Spinal cord (tissue), 10 donors: ENCODE data around the gene NTRK2. TPM values are rescaled to one million over a fixed set of nuclear protein-coding genes. Genes with fewer than 3 reads are reported as not detected.

Source experiments
- DNase-seq, 6 donors: peaks; one replicate each; pipeline versions ENCODE4 v3.0.0 to v3.0.0-alpha.2; 2013 to 2015; ENCODE audit warnings: low spot score in 6 of 6, low read depth in 4 of 6
- H3K27ac ChIP-seq: one replicate; pipeline ENCODE4 v1.5.1; 2013; ENCODE audit warnings: low read depth, low read length, control low read depth
- H3K27me3 ChIP-seq: one replicate; pipeline ENCODE4 v1.6.1; 2013; ENCODE audit warnings: low read length; ENCODE audit not compliant: control insufficient read depth, insufficient read depth
- H3K36me3 ChIP-seq: one replicate; pipeline ENCODE4 v1.6.1; 2013; ENCODE audit warnings: low read length; ENCODE audit not compliant: control insufficient read depth, insufficient read depth
- H3K4me1 ChIP-seq: one replicate; pipeline ENCODE4 v1.6.1; 2013; ENCODE audit warnings: low read length; ENCODE audit not compliant: control insufficient read depth, insufficient read depth
- H3K4me3 ChIP-seq: one replicate; pipeline ENCODE4 v1.5.1; 2013; ENCODE audit warnings: low read depth, low read length, control low read depth
- H3K9me3 ChIP-seq: one replicate; pipeline ENCODE4 v1.6.1; 2013; ENCODE audit warnings: low read length; ENCODE audit not compliant: control insufficient read depth, insufficient read depth
- WGBS: methylation state at CpG from one replicate; pipeline ENCODE4 v1.1.5; 2013; ENCODE audit warnings: missing lambda C conversion rate; ENCODE audit not compliant: insufficient coverage; 5-methylcytosine and 5-hydroxymethylcytosine counted together
- long read RNA-seq, 4 donors: transcript quantifications; one replicate each; lab custom pipeline, GENCODE V29; 2026
- polyA plus RNA-seq, 2 donors: library from polyadenylated mRNA; unstranded; fragments of 120-200 nt; gene quantifications; one replicate each; pipeline ENCODE4 v1.2.1, GENCODE V29; 2013; ENCODE audit not compliant: insufficient read length in 2 of 2
- total RNA-seq, 2 donors: library from RNA; depleted of rRNA in 1 of 2; stranded (reverse); fragments of 120-200 nt in 1 of 2; fragments of >200 nt in 1 of 2; gene quantifications; one replicate each; pipeline versions ENCODE4 v1.2.3 to v1.2.4, GENCODE V29; 2013 to 2014
- donor health status: healthy.

NTRK2 gene
- total RNA-seq (100 to 1,000 TPM; 126 to 185 TPM), polyA plus RNA-seq (100 to 1,000 TPM; 119 to 166 TPM)
- long read RNA-seq, donor 1, full-length matches to known transcripts = 22 of 125 reads
- long read RNA-seq, donor 1, partial matches to known transcripts = 95 of 125 reads
- long read RNA-seq, donor 1, other reads (novel, unspliced or antisense) = 8 of 125 reads
- long read RNA-seq, donor 2, full-length matches to known transcripts = 13 of 13 reads
- long read RNA-seq, donor 2, partial matches to known transcripts = 0 of 13 reads
- long read RNA-seq, donor 2, other reads (novel, unspliced or antisense) = 0 of 13 reads
- long read RNA-seq, donor 3, full-length matches to known transcripts = 10 of 27 reads
- long read RNA-seq, donor 3, partial matches to known transcripts = 17 of 27 reads
- long read RNA-seq, donor 3, other reads (novel, unspliced or antisense) = 0 of 27 reads
- long read RNA-seq, donor 4 = 0 reads

GRCh38 chr9:84669288-84670137 lies at the start of gene NTRK2:
NTRK2 (plus strand) TSS chr9:84669729; CDS start chr9:84670749, 1,020 bp downstream.
- H3K9me3 ChIP-seq = peaks cover 3% of the 10 kb centered on the region
- peaks cover 11% of the 10 kb centered on the region for H3K4me1 ChIP-seq
- H3K4me3 ChIP-seq = peak within 1 kb of the TSS; percentile 82
- peak in 4 of 6 donors; percentile 75 to 96 (median 86) for DNase-seq
- H3K36me3 ChIP-seq = peaks cover 3% of the 10 kb centered on the region
- WGBS = under 1% methylated on average over 57 of the region's 69 CpGs
- H3K27ac ChIP-seq = peak within 1 kb of the TSS; percentile 96
- H3K27me3 ChIP-seq = no peaks in the 10 kb centered on the region

- no peaks in the 10 kb centered on the region for H3K36me3 ChIP-seq
- H3K4me1 ChIP-seq = no peaks in the 10 kb centered on the region
- no CpG with 5 or more reads among the region's 2 CpGs for WGBS
- no peaks in the 10 kb centered on the region for H3K27me3 ChIP-seq
- H3K27ac ChIP-seq = no peak overlapping the region
- H3K4me3 ChIP-seq = no peak overlapping the region
- no peaks in the 10 kb centered on the region for H3K9me3 ChIP-seq
- no peak for DNase-seq
These were observed 49.2 kb upstream of the NTRK2 start for GRCh38 chr9:84620338-84620737.

- H3K27me3 ChIP-seq = no peaks in the 10 kb centered on the region
- no peaks in the 10 kb centered on the region for H3K4me1 ChIP-seq
- no peak overlapping the region for H3K4me3 ChIP-seq
- WGBS = 92% methylated on average over 1 of the region's 2 CpGs
- H3K27ac ChIP-seq = no peak overlapping the region
- H3K36me3 ChIP-seq = no peaks in the 10 kb centered on the region
- no peak for DNase-seq
- no peaks in the 10 kb centered on the region for H3K9me3 ChIP-seq
These were observed 47.7 kb upstream of the NTRK2 start for GRCh38 chr9:84621811-84622210.

GRCh38 chr9:84622981-84623380 lies 46.5 kb upstream of the NTRK2 start:
- no peaks in the 10 kb centered on the region for H3K4me1 ChIP-seq
- no peaks in the 10 kb centered on the region for H3K36me3 ChIP-seq
- H3K27ac ChIP-seq = no peak overlapping the region
- H3K27me3 ChIP-seq = no peaks in the 10 kb centered on the region
- H3K9me3 ChIP-seq = no peaks in the 10 kb centered on the region
- 60% methylated on average over 3 of the region's 7 CpGs for WGBS
- no peak overlapping the region for H3K4me3 ChIP-seq
- DNase-seq = no peak

GRCh38 chr9:84636436-84636835 lies 33.1 kb upstream of the NTRK2 start:
- Histone ChIP-seq H3K27me3 (no peaks in the 10 kb centered on the region), H3K4me3 (no peak overlapping the region), H3K36me3 (no peaks in the 10 kb centered on the region), H3K27ac (no peak overlapping the region), H3K9me3 (peaks cover 4% of the 10 kb centered on the region), H3K4me1 (no peaks in the 10 kb centered on the region)
- WGBS = 85% methylated on average over 1 of the region's 1 CpG
- DNase-seq = no peak

DNA sequence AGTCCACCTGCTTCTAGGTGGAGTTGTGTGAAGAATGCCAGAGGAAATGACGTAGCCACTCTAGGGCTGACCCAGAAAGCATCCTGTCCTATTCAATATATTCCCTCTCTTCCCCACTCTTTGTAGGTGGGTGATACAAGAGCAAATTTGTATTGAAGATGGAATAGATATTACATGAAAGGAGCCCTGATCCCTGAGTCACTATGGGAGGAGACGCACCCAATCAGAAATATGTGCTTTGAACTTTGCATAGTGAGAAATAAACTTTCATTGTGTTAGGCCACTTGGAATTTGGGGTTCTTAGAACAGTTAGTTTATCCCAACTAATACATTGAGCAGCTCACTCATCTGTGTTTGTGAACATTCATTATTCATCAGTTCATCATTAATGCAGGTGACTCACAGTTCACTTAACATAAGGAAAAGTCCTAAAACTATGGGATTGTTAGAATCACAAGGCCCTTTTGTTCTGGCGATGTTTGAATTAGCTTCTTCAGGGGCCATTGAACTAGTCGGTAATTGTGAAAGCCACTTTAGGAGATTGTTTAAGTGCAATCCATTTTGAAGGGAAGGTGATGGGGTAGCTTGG lies 26.9 kb upstream of the NTRK2 start:
- no peak overlapping the region for H3K4me3 ChIP-seq
- no peak for DNase-seq
- peaks cover 4% of the 10 kb centered on the region for H3K9me3 ChIP-seq
- H3K27ac ChIP-seq = no peak overlapping the region
- no peaks in the 10 kb centered on the region for H3K27me3 ChIP-seq
- no peaks in the 10 kb centered on the region for H3K4me1 ChIP-seq
- no peaks in the 10 kb centered on the region for H3K36me3 ChIP-seq
- WGBS = 38% methylated on average over 2 of the region's 4 CpGs

DNA sequence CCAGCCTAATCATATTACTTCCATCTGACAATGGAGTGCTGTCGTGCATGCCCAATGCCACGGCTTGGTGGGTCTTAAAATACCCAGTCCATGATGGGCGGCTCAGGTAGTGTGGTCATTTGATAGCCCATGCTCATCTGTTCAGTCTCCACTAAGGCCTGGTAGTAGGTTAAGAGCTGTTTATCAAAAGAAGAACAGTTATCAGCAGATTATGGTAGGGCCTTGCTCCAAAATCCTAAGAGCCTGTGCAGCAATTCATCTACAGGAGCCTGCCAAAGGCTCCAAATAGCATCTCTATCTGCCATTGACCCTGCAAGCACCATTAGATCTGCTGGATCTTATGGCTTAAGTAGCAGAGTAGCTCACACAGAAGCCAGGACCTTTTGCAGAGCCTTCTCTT lies 21.8 kb upstream of the NTRK2 start:
- H3K9me3 ChIP-seq = no peaks in the 10 kb centered on the region
- DNase-seq = no peak
- H3K27ac ChIP-seq = no peak overlapping the region
- WGBS = 100% methylated on average over 1 of the region's 3 CpGs
- no peaks in the 10 kb centered on the region for H3K4me1 ChIP-seq
- H3K36me3 ChIP-seq = no peaks in the 10 kb centered on the region
- no peak overlapping the region for H3K4me3 ChIP-seq
- no peaks in the 10 kb centered on the region for H3K27me3 ChIP-seq

DNA sequence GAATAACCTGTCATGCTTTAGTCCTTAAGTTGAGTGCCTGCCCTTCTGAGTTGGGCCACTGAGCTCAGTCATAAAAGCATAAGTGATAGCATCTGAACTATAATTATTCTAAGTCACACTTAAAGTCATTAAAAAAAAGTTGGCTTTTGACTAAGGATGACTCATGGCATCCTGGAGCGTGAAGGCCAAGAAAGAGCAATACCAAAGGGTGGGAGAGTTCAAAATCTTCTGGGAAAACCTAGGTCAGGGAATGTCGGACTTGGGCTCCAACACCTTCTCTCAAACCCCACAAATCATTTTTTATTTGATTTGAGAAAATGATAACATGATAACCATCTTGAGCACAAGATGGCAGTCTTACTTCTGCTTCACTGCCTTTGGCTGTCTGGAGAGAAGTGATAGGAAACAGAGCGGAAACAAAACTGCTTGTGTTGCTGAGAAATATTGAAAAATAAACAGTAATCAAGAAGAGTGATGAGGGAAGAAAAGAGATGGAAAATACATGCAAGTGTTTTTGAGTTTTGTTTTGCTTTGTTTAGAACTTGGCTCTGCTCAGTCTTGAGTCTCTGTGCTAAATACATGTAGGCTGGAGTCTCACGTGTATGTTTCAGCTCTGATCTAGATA lies 16.9 kb upstream of the NTRK2 start:
- H3K4me3 ChIP-seq = no peak overlapping the region
- no peaks in the 10 kb centered on the region for H3K27me3 ChIP-seq
- H3K4me1 ChIP-seq = no peaks in the 10 kb centered on the region
- 70% methylated on average over 2 of the region's 4 CpGs for WGBS
- DNase-seq = peak in 2 of 6 donors; percentile 62 to 73
- H3K27ac ChIP-seq = no peak overlapping the region
- no peaks in the 10 kb centered on the region for H3K9me3 ChIP-seq
- no peaks in the 10 kb centered on the region for H3K36me3 ChIP-seq

GRCh38 chr9:84655447-84655846 lies 14.1 kb upstream of the NTRK2 start:
- H3K27me3 ChIP-seq = no peaks in the 10 kb centered on the region
- 81% methylated on average over 4 of the region's 5 CpGs for WGBS
- DNase-seq = no peak

More at GRCh38 chr9:84655447-84655846, 14.1 kb upstream of the NTRK2 start:
- H3K4me1 ChIP-seq = no peaks in the 10 kb centered on the region
- H3K27ac ChIP-seq = no peak overlapping the region
- no peak overlapping the region for H3K4me3 ChIP-seq
- no peaks in the 10 kb centered on the region for H3K9me3 ChIP-seq
- no peaks in the 10 kb centered on the region for H3K36me3 ChIP-seq
